D721Med (cell line): ENCODE data around the gene FAM83D.

Experiments used
- DNase-seq: peaks from one replicate; pipeline ENCODE4 v3.0.0; 2011; ENCODE audit warnings: low spot score; ENCODE audit not compliant: insufficient read length
- FAIRE-seq: peaks from 2 replicates; lab custom pipeline; 2011; peaks lifted over from hg19 to GRCh38; lab: Jason Lieb, UNC
- TF ChIP-seq, protein P1 (sequence below): IDR thresholded peaks from 2 replicates; pipeline ENCODE4 v1.5.1; 2012; ENCODE audit warnings: mild to moderate bottlenecking, control low read depth; ENCODE audit not compliant: insufficient read depth; ENCODE audit errors: missing control alignments

Gene FAM83D

DNA sequence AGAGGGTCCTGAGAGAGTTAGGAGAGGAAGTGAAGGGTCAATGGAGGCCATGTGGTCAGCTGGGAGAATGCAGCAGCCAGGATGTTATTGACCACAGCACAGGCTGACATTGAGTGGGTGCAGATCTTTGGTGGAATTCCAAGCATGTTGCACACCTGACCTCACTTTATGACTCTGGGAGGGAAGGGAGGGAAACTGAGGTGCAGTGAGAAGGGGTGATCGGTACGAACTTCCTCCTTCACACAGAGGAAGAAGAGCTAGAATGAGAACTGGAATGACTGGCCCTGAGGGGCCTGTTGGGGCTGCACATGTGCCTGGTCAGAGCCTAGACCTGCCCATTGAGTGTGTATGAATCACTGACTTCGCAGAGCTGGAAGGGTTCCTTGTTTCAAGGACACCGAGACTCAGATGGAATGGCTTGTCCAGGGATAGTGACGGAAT lies 9.8 kb downstream of the FAM83D start:
- FAIRE-seq (no peak), DNase-seq (no peak)
- TF ChIP-seq, protein P1, sequence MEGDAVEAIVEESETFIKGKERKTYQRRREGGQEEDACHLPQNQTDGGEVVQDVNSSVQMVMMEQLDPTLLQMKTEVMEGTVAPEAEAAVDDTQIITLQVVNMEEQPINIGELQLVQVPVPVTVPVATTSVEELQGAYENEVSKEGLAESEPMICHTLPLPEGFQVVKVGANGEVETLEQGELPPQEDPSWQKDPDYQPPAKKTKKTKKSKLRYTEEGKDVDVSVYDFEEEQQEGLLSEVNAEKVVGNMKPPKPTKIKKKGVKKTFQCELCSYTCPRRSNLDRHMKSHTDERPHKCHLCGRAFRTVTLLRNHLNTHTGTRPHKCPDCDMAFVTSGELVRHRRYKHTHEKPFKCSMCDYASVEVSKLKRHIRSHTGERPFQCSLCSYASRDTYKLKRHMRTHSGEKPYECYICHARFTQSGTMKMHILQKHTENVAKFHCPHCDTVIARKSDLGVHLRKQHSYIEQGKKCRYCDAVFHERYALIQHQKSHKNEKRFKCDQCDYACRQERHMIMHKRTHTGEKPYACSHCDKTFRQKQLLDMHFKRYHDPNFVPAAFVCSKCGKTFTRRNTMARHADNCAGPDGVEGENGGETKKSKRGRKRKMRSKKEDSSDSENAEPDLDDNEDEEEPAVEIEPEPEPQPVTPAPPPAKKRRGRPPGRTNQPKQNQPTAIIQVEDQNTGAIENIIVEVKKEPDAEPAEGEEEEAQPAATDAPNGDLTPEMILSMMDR, result no peak

DNA sequence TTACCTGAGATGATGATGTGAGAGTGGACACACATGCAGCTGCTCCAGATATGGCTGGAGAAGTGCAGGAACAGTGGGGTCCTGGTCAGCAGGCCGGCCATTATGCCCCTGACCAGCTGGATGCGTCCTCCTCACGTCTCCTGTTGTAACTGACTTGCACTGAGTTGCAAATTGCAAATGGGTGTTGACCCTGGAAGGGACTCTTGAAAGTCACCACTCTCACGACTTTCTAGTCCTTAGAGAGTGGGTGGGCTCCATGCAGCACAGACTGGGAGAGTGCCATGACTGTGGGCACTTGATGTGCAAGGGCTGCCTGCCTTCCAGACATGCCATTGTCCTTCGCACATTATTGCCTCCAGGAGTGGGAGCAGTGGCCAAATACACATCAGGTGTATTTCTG lies 10.8 kb downstream of the FAM83D start:
- DNase-seq (no peak), FAIRE-seq (no peak)
- TF ChIP-seq, protein P1, result no peak

DNA sequence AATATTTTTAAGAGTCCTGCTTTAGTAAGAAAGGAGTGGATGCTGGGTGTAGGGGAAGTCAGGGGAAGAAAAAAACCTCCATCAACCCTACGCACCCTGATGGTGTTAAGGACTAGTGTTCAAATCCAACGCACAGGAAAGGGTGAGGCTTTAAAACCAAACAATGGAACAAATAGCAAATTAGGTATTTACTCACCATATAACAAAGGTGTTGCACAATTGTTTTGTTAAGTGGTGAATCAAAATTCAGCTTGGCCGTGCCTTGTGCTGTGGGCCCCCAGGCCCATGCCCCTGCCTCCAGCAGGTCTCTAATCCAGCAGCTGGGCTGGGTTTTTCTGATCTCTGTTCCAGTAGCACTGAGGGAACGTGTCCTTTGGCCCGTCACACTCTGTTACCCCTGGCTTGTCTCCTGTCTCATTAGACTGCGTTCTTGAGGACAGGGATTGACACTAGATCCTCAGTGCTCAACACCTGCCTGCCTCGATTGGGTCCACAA lies 11.8 kb downstream of the FAM83D start:
- TF ChIP-seq, protein P1, result no peak
- no peak for DNase-seq
- FAIRE-seq, result no peak

DNA sequence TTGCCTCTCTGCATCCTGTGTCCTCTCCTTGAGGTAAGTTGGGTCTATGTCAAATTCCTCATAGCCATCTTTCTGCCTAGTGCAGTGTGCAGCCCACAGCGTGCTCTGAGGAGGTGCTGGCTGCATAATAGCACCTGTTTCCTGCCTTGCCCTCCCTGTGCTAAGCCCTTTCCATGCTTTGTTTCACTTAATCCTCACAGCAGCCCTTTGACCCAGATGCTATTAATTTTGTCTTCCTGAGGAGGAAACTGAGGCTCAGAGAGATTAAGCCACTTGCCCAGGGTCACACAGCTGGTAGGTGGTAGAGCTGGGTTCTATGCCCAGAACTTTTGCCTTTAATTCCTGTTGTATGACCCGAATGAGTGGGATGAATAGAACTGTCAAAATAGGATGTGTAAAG lies 13.5 kb downstream of the FAM83D start:
- TF ChIP-seq, protein P1, result no peak

DNA sequence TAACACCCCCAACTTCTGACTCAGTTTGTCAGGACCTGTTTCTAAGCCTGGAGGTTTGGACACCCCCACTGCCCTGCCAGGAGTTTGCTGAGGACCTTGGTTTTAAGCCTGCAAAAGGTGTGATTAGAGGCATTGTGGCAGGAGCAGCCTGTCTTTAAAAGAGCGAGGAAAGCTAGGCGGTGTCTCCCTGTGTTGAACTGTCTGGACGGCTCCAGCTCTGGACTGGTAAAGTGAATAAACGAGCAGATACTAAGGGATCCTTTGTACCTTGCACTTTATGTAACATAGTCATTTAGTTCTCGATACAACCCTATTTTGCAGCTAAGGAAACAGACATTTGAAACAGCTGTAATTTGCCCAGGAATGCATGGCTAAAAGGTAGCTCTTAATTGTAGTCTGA lies 14.4 kb downstream of the FAM83D start:
- DNase-seq, result no peak
- TF ChIP-seq, protein P1, result no peak
- no peak for FAIRE-seq

More for the DNA sequence above, 13.5 kb downstream of the FAM83D start:
- DNase-seq (no peak), FAIRE-seq (no peak)

DNA sequence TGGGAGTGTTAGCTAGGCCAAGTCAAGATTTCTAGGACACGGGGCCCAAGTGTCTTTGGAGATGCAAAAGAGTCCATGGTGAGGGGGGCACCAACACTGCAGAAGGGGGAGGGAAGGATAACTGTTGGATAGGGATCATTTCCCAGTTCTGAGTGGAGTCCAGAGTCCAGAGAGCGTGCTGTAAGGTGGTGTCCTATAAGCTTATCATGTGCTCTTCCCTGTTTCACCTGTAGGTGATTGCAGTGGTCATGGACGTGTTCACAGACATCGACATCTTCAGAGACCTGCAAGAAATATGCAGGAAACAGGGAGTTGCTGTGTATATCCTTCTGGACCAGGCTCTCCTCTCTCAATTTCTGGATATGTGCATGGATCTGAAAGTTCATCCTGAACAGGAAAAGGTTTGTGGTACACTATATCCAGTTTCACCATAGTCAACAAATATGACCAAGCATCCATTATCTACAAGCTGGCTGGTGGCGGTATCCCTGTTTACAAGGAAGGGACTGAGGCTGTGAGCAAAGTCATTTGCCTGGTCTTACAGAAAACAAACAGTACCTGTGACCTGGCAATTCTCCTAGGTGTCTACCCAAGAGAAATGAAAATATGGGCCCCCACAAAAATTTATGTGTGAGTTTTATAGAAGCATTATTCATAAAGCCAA lies 15.6 kb downstream of the FAM83D start:
- DNase-seq (no peak), FAIRE-seq (no peak)

More for the DNA sequence above, 15.6 kb downstream of the FAM83D start:
- TF ChIP-seq, protein P1, result no peak
